ENCODE results near the gene FRS2. TPM values are rescaled to one million over a fixed set of nuclear protein-coding genes. Genes with fewer than 3 reads are reported as not detected.

Gene FRS2
- total RNA-seq, 4 donors from 2014 or later, result 52.0 to 79.0 (median 61.0) TPM

- TF ChIP-seq POLR2A (IDR thresholded peaks at IDR 0.05) (no peak), CTCF (IDR thresholded peaks at IDR 0.05) (no peak)
- intact Hi-C loops (cut with DNase I), result no loop called here
- H3K27me3 ChIP-seq, result no peaks in the 10 kb centered on the region
- H3K9me3 ChIP-seq, result no peaks in the 10 kb centered on the region
- H3K27ac ChIP-seq, result no peak overlapping the region
- no peaks in the 10 kb centered on the region for H3K4me1 ChIP-seq
- no peak for DNase-seq
- no peaks in the 10 kb centered on the region for H3K36me3 ChIP-seq
- no peak overlapping the region for H3K4me3 ChIP-seq (replicated peaks in 1 of 3)
- 57 to 79% methylated on average over 6 of the region's 6 CpGs for WGBS, 2 donors
Observed at GRCh38 chr12:69619050-69619449, 148.9 kb downstream of the FRS2 start.

GRCh38 chr12:69620077-69620476 lies 149.9 kb downstream of the FRS2 start:
- Histone ChIP-seq H3K36me3 (no peaks in the 10 kb centered on the region), H3K9me3 (no peaks in the 10 kb centered on the region), H3K27ac (no peak overlapping the region), H3K4me1 (no peaks in the 10 kb centered on the region), H3K27me3 (no peaks in the 10 kb centered on the region), H3K4me3 (replicated peaks in 1 of 3) (no peak overlapping the region)
- intact Hi-C loops (cut with DNase I), result no loop called here
- DNase-seq, result no peak
- 81 to 83% methylated on average over 4 of the region's 4 CpGs for WGBS, 2 donors
- no peak for TF ChIP-seq POLR2A (IDR thresholded peaks at IDR 0.05)
- TF ChIP-seq CTCF (IDR thresholded peaks at IDR 0.05), result no peak

GRCh38 chr12:69620921-69621320 lies 150.7 kb downstream of the FRS2 start:
- no peaks in the 10 kb centered on the region for H3K27me3 ChIP-seq
- H3K9me3 ChIP-seq, result no peaks in the 10 kb centered on the region
- WGBS, 2 donors, result 85 to 96% methylated on average over 2 of the region's 2 CpGs
- no peaks in the 10 kb centered on the region for H3K36me3 ChIP-seq
- intact Hi-C loops (cut with DNase I), result no loop called here
- no peak overlapping the region for H3K27ac ChIP-seq
- TF ChIP-seq CTCF (IDR thresholded peaks at IDR 0.05) (no peak), POLR2A (IDR thresholded peaks at IDR 0.05) (no peak)
- H3K4me1 ChIP-seq, result no peaks in the 10 kb centered on the region
- no peak overlapping the region for H3K4me3 ChIP-seq (replicated peaks in 1 of 3)
- no peak for DNase-seq

GRCh38 chr12:69621551-69621950 lies 151.4 kb downstream of the FRS2 start:
- Histone ChIP-seq H3K4me3 (replicated peaks in 1 of 3) (no peak overlapping the region), H3K4me1 (no peaks in the 10 kb centered on the region), H3K27me3 (no peaks in the 10 kb centered on the region), H3K9me3 (no peaks in the 10 kb centered on the region), H3K36me3 (no peaks in the 10 kb centered on the region), H3K27ac (no peak overlapping the region)
- TF ChIP-seq POLR2A (IDR thresholded peaks at IDR 0.05) (no peak), CTCF (IDR thresholded peaks at IDR 0.05) (no peak)
- intact Hi-C loops (cut with DNase I), result no loop called here
- DNase-seq, result no peak
- 92 to 97% methylated on average over 2 of the region's 2 CpGs for WGBS, 2 donors

- 91 to 92% methylated on average over 13 of the region's 13 CpGs for WGBS, 2 donors
- no peak for TF ChIP-seq POLR2A (IDR thresholded peaks at IDR 0.05)
- TF ChIP-seq CTCF (IDR thresholded peaks at IDR 0.05), result no peak
- Histone ChIP-seq H3K9me3 (no peaks in the 10 kb centered on the region), H3K27me3 (no peaks in the 10 kb centered on the region), H3K36me3 (no peaks in the 10 kb centered on the region), H3K4me1 (no peaks in the 10 kb centered on the region), H3K4me3 (replicated peaks in 1 of 3) (no peak overlapping the region), H3K27ac (no peak overlapping the region)
- intact Hi-C loops (cut with DNase I), result no loop called here
- no peak for DNase-seq
Observed at GRCh38 chr12:69623970-69624369, 153.8 kb downstream of the FRS2 start.
